Keratinocyte (primary cell): ENCODE measurements around the gene PGS1. TPM values are rescaled to one million over a fixed set of nuclear protein-coding genes. Genes with fewer than 3 reads are reported as not detected.

ENCODE experiments used
- DNase-seq: peaks from one replicate; pipeline ENCODE4 v3.0.0-alpha.2; 2011; ENCODE audit warnings: low read depth, missing footprints, low spot score
- FAIRE-seq: peaks from 2 replicates; lab custom pipeline; 2011; peaks lifted over from hg19 to GRCh38; lab: Jason Lieb, UNC
- H2AFZ ChIP-seq: 2 replicates; pipeline ENCODE4 v1.6.0; 2012; ENCODE audit warnings: low read length, control low read depth, inconsistent platforms; ENCODE audit not compliant: control insufficient read depth
- H3K27ac ChIP-seq: 2 replicates; pipeline ENCODE4 v1.5.1; 2011; ENCODE audit warnings: low read length; ENCODE audit not compliant: control insufficient read depth, insufficient read depth
- H3K27me3 ChIP-seq: 3 replicates; pipeline ENCODE4 v1.6.0; 2011; ENCODE audit warnings: low read length; ENCODE audit not compliant: control insufficient read depth, insufficient read depth; ENCODE audit errors: extremely low read depth
- H3K36me3 ChIP-seq, 2 experiments: 2 replicates in 1 of 2; 3 replicates in 1 of 2; pipeline ENCODE4 v1.5.1; 2011; ENCODE audit warnings: low read length in 2 of 2, mild to moderate bottlenecking in 1 of 2; ENCODE audit not compliant: control insufficient read depth in 2 of 2, insufficient read depth in 2 of 2; ENCODE audit errors: extremely low read depth in 1 of 2
- H3K4me1 ChIP-seq: 3 replicates; pipeline ENCODE4 v1.5.1; 2011; ENCODE audit warnings: low read length; ENCODE audit not compliant: control insufficient read depth, insufficient read depth; ENCODE audit errors: extremely low read depth
- H3K4me2 ChIP-seq: 3 replicates; pipeline ENCODE4 v1.6.0; 2011; ENCODE audit warnings: low read depth, low read length; ENCODE audit not compliant: control insufficient read depth, insufficient read depth; ENCODE audit errors: extremely low read depth
- H3K4me3 ChIP-seq, 3 experiments: fragments of 200-600 bp in 1 of 3; sonication (generic) in 1 of 3; 2 replicates in 2 of 3; 3 replicates in 1 of 3; pipeline ENCODE4 v1.5.1; 2011 to 2016; ENCODE audit warnings: low read length in 3 of 3, mild to moderate bottlenecking in 3 of 3, control low read depth in 2 of 3, inconsistent platforms in 1 of 3, low read depth in 1 of 3, mixed read lengths in 1 of 3, mixed run types in 1 of 3, moderate library complexity in 1 of 3; ENCODE audit not compliant: control insufficient read depth in 2 of 3, insufficient read depth in 2 of 3; ENCODE audit errors: extremely low read depth in 1 of 3
- H3K79me2 ChIP-seq: 2 replicates; pipeline ENCODE4 v1.6.0; 2012; ENCODE audit warnings: low read length; ENCODE audit not compliant: control insufficient read depth, insufficient read depth
- H3K9ac ChIP-seq: 3 replicates; pipeline ENCODE4 v1.6.0; 2011; ENCODE audit warnings: low read length; ENCODE audit not compliant: control insufficient read depth, insufficient read depth; ENCODE audit errors: extremely low read depth
- H3K9me1 ChIP-seq: 3 replicates; pipeline ENCODE4 v1.6.0; 2011; ENCODE audit warnings: low read length; ENCODE audit not compliant: control insufficient read depth, insufficient read depth; ENCODE audit errors: extremely low read depth
- H3K9me3 ChIP-seq: 2 replicates; pipeline ENCODE4 v1.5.1; 2012; ENCODE audit warnings: low read depth, low read length; ENCODE audit not compliant: control insufficient read depth
- H4K20me1 ChIP-seq: 3 replicates; pipeline ENCODE4 v1.6.0; 2011; ENCODE audit warnings: low read length; ENCODE audit not compliant: control insufficient read depth, insufficient read depth; ENCODE audit errors: extremely low read depth
- CTCF ChIP-seq, 3 experiments: IDR thresholded peaks in 1 of 3; conservative IDR thresholded peaks in 1 of 3; optimal IDR thresholded peaks in 1 of 3; 2 replicates in 2 of 3; 3 replicates in 1 of 3; pipeline versions ENCODE3 to v1.5.1; 2011; ENCODE audit warnings: low read length in 3 of 3, mild to moderate bottlenecking in 3 of 3, moderate library complexity in 2 of 3, control low read depth in 1 of 3, inconsistent platforms in 1 of 3; ENCODE audit not compliant: insufficient read depth in 2 of 3; ENCODE audit errors: extremely low read depth in 1 of 3
- EZH2 ChIP-seq: IDR thresholded peaks from one replicate; pipeline ENCODE4 v1.6.1; 2012; ENCODE audit warnings: inconsistent platforms, mild to moderate bottlenecking, low read length, moderate library complexity
- dilution Hi-C: fragments of 300-500 bp; cut with MboI; formaldehyde crosslinking; loops from one replicate; pipeline ENCODE4 v1.7.0; 2020; ENCODE audit warnings: low sequenced_read_pairs; ENCODE audit not compliant: extremely low pct_ligation_motif_present
- polyA plus RNA-seq, 5 experiments: library from polyadenylated mRNA; depleted of rRNA in 3 of 5; stranded (reverse) in 3 of 5; stranded (forward) in 1 of 5; unstranded in 1 of 5; fragments of >200 nt; gene quantifications; 1 replicate in 1 of 5; 2 replicates in 3 of 5; 3 replicates in 1 of 5; pipeline versions ENCODE4 v1.2.1 to v1.2.3, GENCODE V29; 2011 to 2012; ENCODE audit warnings: missing spikeins in 2 of 5, low read depth in 1 of 5, low replicate concordance in 1 of 5

Gene PGS1
- polyA plus RNA-seq, 1 donor (not counting 4 experiments of a cell fraction or from before 2014, with no cell fraction given): 19.6 TPM

GRCh38 chr17:78341559-78342448 is 36.6 kb upstream of the PGS1 start:
- FAIRE-seq: no peak
- Histone ChIP-seq H3K4me2 (peak overlapping the region; percentile 65), H4K20me1 (no peaks in the 10 kb centered on the region), H3K4me1 (peaks cover 65% of the 10 kb centered on the region), H3K4me3 (peak overlapping the region; percentile 23 to 49 (median 44)), H3K9ac (peak overlapping the region; percentile 78), H2AFZ (peak overlapping the region; percentile 19), H3K27me3 (no peaks in the 10 kb centered on the region), H3K27ac (peak overlapping the region; percentile 87), H3K9me1 (no peaks in the 10 kb centered on the region), H3K36me3 (no peaks in the 10 kb centered on the region), H3K9me3 (no peaks in the 10 kb centered on the region), H3K79me2 (no peaks in the 10 kb centered on the region)
- TF ChIP-seq EZH2: no peak
- no peak for TF ChIP-seq CTCF (optimal IDR thresholded peaks at IDR 0.05 in 1 of 3, IDR thresholded peaks at IDR 0.05 in 1 of 3, conservative IDR thresholded peaks at IDR 0.05 in 1 of 3; ENCODE audit: extremely low read depth in 1 of 3, insufficient read depth in 2 of 3, low read length in 3 of 3)
- dilution Hi-C loops: no loop called here
- no peak for DNase-seq

- DNase-seq (no peak), FAIRE-seq (peak; percentile 79)
- Histone ChIP-seq H2AFZ (peak overlapping the region; percentile 44), H3K4me2 (peak overlapping the region; percentile 65), H3K9me1 (no peaks in the 10 kb centered on the region), H3K4me1 (peaks cover 73% of the 10 kb centered on the region), H4K20me1 (no peaks in the 10 kb centered on the region), H3K27me3 (no peaks in the 10 kb centered on the region), H3K4me3 (peak overlapping the region; percentile 23 to 49 (median 44)), H3K9me3 (no peaks in the 10 kb centered on the region), H3K79me2 (no peaks in the 10 kb centered on the region), H3K27ac (peak overlapping the region; percentile 87), H3K36me3 (no peaks in the 10 kb centered on the region), H3K9ac (peak overlapping the region; percentile 78)
- dilution Hi-C loops: no loop called here
- no peak for TF ChIP-seq EZH2
- TF ChIP-seq CTCF (optimal IDR thresholded peaks at IDR 0.05 in 1 of 3, IDR thresholded peaks at IDR 0.05 in 1 of 3, conservative IDR thresholded peaks at IDR 0.05 in 1 of 3; ENCODE audit: extremely low read depth in 1 of 3, insufficient read depth in 2 of 3, low read length in 3 of 3): no peak
These were observed 35.8 kb upstream of the PGS1 start for GRCh38 chr17:78342449-78343186.
